Measurements from ENCODE around the gene APCDD1L.
"Not testable (repeated sequence)": the region's sequence is repeated elsewhere in the genome, so short reads cannot be mapped to it uniquely, and the experiment has no call there.

The APCDD1L gene

DNA sequence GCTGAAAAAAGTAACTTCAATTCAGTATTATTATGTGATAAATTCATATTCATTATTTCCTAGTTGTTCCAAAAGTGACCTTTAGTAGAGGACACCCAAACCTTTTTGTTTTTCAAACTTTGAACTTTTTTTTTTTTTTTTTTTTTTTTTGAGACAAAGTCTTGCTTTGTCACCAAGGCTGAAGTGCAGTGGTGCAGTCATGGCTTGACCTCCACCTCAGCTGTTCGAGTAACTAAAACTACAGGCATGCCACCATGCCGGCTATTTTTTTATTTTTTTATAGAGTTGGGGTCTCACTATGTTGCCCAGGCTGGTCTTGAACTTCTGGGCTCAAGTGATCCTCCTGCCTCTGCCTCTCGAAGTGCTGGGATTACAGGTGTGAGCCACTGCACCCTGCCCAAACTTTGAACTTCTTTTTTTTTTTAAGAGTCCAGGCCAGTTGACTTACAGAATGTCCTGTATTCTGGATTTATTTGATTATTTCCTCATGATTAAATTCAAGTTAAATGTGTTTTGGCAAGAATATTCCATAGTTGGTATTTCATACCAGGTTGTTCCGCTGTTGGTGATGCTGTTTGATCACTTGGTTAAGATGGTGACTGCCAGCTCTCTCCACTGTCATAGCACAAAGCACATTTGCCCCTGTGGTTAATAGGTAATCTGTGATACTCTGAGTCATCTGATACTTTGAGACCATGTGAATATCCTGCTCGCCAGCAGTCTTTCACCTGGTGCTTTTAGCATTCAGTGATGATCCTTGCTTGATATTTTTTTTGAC is 78.1 kb downstream of the APCDD1L start:
- no peak for DNase-seq

DNA sequence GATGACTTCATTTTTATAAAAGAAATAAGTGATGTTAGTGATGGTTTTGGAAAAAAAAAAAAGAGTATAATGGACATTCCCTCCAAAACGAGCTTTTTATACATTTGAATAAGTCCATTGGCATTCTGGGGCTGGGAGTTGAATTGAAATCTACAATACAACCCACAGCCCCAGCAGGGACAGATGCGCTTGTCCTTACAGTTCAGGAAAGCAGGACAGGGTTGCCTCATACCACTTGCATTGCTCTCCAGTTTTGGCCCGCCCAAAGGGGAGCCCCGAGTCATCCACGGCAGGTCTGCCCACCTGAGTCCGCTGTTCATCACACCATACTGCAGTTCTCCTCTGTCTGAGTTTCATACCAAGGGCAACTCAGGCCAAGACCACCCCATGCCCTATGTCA is 80.0 kb downstream of the APCDD1L start:
- no peak for DNase-seq

DNA sequence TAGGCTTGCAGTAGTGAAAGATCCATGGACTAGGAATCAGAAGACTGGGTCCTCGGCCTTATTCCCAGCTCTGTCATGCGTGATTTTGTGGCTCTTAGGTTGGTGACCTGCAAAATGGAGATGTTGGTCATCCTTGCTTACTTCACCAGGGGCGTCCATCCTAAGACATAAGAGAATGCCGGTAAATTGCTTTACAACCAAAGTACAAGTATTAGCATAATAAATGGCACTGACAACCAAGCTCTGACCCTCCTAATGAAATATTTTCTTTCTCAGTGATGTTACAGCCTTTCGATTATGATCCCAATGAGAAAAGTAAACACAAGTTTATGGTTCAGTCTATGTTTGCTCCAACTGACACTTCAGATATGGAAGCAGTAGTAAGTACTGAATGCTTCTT is 80.9 kb downstream of the APCDD1L start:
- no peak for DNase-seq

DNA sequence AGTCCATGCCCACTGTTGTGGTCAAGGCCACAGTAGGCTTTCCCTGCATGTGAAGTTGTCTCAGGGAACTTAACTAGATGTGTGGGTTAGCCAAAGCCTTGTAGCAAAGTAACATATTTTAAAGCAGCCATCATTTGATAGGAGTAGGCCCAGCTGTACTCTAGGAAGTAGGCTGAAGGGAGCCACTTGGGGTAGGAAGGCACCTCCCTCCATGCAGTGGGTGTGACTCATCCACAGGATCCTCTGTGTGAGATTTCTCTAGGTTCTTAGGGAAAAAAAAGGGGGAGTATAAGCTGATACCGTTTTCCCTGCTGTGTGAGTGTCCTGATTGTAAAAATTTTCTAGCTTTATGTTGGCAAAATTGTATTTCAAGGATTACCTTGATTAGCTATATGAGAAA is 81.4 kb downstream of the APCDD1L start:
- DNase-seq: no peak

DNA sequence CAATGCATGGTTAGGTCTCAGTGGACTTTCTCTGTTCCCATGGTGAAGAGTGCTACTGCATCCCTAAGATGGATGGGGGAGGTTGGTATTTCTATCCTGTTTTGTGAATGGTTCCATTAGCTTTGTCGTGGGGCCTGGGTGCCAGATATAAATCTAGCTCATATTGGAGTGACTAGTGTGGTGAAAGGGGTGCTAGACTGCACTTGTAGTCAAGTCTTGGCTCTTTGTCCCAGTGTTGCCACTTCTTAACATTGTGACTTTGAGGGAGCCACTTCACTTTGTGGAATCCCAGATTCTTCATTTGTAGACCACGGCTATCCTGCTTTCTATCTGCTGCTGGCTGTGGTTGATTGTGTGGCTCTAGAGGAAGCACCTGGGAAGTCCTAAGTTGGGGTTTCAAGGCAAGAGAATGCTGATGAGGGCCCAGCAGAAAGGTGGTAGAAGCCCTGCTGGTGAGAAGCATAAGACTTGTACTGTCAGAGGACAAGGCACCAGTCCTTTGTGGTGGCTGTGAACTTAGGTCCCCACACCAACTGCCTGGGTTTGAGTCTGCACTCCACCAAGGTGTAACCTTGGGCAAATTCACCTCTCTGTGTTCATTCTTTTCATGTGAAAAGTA is 82.1 kb downstream of the APCDD1L start:
- DNase-seq: no peak

DNA sequence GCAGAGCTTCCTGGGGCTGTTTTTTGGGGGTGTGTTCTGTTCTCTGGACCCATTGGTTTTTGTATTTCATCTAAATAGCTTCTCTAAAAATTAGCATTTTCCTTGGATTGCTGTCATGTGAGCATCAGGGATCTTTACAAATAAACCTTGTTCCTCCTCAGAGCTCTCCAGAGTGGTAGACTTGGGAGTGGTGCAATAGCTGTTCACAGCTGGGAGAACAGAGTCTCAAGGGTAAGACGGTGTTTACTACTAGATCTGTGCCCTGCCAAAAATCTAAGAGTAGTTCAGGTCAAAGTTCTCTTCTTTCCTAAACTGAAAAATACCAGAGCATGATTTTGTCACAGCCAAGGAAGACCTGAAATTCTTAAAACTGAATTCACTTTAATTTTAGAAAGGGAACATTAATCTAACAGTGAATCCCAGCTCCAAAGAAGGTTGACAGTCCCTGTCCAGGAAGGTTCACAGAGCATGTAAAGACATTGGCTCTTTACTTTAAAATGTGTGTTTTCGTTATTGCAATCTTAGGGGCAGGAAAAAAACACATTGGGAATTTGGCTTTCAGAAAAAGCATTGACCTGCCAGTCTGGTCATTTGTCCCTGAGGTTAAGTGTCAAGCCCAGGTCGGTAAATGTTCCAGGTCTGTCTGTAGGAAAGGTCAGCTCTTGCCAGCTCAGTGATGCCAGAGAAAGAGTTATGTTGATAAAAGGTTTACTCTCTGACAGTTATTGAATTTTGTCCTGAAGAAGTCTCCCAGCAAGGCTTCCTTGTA is 82.8 kb downstream of the APCDD1L start:
- DNase-seq: no peak

DNA sequence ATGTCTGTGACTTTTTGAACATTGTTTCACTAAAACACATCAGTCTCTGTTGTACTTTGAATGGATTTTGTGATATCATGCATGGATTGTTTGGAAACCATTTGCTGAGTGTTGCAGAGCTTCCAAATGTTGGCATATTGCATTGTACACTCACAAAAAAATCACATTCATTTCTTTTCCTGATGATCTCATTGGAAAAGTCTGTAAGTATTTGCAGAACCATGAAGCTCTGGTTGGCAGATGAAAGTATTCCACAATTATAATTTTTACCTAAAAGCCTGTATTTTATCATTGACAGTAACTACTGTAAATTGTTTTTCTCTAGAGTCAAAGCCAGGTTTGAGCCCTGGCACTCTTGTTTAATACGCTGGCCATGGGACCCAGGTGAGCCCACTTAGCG is 84.1 kb downstream of the APCDD1L start:
- DNase-seq: no peak

DNA sequence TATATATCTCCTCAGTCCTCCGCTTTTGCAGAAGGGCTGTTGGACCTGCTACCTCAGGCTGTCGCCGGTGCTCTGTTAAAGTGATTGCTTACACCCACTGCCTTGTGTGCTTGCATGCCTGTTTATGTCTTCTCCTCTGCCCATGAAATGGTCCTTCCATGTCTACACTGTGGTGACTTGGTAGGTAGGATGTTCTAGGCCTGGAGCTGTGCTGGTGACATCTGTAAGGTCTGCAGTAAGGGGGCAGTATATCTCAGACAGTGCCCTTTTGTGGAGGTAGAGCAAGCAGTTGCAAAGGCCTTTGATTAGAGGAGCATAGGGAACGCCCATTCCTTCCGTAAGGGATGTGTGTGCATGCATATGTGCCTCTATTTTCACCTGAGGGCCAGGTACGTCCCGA is 85.9 kb downstream of the APCDD1L start:
- no peak for DNase-seq

DNA sequence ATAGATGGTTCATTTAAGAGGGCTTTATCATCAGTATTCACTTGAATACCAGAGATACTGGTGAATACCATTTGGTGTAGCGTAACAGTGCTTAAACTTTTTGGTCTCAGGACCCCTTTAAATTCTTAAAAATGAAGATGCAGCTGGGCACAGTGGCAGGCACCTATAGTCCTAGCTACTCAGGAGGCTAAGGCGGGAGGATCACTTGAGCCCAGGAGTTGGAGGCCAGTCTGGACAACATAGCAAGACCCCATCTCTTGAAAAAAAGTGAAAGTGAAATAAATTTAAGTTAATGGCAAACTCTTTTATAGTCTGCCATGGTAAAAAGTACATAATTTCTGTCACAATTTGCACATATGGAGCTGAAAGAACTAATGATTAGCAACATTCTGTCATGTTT is 86.8 kb downstream of the APCDD1L start:
- no peak for DNase-seq

DNA sequence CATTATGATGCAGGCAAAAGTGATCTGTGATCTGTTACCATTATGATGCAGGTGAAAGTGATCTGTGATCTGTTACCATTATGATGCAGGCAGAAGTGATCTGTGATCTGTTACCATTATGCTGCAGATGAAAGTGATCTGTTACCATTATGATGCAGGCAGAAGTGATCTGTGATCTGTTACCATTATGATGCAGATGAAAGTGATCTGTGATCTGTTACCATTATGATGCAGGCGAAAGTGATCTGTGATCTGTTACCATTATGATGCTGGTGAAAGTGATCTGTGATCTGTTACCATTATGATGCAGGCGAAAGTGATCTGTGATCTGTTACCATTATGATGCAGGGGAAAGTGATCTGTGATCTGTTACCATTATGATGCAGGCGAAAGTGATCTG is 87.6 kb downstream of the APCDD1L start:
- DNase-seq: not testable (repeated sequence)

DNA sequence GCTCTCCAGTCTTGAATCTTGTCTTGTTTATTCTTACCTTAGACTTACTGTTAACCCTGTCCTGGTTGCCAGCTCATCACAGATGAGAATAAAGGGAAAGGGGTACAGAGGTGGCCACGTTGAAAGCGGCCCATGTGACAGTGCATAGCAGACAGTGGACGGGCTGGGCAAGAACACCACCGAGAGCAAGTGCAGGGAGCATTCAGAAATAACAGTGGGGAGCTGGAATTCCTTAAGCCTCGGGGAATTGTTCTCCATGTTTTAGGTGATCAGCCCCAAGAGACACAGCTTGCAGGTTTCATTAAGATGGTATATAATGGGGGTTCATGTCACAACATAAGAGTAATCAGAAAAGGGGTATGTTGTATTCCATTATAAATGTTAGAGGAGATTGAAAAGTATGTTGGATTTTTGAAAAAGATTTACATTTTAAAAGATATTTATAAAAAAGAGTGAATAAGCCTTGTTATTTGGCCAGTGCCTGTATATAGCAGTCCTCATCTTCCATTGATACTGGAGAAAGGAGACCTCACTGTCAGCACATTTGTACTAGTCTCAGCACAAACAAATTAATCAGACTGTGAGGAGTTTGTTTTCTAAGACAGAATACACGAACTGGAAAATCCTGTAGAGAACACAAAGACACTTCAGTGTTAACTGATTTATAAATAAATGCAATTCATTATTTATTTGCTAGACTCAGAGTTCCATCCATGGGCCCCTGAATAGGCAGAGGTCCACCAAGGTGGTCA is 90.8 kb downstream of the APCDD1L start:
- no peak for DNase-seq

DNA sequence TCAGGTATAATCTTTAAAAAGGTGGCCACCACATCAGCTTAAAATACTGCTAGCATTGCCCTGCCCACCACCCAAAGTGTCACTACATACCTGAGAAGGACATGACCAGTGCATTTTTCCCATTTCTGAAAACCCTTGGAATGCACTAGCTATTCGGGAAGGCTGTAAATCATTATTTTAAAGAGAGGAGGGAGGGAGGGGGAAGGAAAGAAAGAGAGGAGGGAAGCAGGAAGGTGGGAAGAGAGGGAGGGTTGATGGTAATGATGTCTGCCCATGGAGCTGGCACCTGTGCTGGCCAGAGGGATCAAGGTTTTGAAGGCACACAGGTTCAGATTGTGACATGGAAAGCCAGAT is 93.7 kb downstream of the APCDD1L start:
- no peak for DNase-seq

DNA sequence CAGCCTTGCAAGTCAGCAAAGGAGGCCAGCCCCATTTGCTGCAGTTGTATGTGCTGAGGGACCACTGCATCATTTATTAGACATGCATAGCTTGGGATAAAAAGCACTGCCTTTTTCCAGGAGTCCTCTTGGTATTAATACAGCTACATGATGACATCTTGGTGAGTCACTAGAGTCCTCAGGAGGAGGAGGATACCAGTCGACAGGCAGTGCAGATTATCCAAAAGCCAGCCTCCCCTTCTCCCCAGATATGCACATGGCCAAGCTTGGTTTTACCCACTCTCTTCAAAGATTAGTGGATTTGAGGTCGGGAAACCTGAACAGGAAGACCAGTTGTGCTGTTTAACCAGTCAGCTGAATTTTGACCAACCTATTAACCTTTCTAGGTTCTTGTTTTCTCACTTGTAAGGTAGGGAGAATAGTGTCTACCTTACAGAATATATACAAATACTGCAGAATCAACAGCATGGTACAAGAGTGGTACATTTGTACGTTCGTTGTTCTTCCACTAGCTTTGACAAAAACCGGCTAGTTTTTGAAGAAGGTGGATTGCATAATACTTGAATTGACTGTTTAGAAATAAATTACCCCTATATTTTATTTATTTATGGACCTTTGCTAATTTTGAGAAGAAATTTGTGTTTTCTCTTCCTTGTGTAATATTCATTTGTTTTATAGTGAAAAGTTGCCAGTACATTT is 94.3 kb downstream of the APCDD1L start:
- DNase-seq: no peak

DNA sequence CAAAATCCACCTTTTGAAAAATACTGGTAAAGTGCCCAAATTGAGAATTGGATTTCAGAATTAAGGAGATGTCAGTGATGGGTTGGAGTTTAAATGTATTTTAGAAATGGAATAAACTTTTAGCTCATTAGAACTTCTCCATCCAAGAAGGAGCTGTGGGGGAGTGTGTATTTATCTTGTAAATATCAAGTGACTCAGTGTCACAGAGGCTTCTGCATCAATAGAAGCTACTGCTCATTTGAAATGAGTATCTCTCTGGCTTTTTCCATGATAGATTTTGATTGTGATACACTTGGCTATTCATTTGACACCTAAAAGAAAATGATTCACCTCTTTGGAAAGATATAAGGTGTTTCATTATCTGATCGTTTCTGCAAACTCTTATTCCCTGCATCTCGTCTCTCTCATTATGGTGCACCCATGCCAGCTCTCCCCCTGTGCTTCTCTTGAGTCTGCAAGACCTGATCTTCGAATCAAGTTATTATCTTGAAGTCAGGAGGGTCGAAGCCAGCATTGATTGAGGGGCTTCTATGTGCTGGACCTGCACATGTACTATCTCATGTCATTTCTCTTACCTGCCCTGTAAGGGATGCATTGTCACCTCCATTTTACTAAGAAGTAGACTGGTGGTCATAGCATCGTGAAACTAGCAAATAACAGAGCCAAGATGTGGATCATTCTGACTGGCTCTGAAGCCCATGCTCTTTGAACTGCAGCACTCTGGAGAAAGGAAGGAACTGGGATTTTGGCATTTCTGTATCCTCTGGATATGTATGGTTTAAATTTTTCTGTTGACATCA is 96.0 kb downstream of the APCDD1L start:
- DNase-seq: no peak

DNA sequence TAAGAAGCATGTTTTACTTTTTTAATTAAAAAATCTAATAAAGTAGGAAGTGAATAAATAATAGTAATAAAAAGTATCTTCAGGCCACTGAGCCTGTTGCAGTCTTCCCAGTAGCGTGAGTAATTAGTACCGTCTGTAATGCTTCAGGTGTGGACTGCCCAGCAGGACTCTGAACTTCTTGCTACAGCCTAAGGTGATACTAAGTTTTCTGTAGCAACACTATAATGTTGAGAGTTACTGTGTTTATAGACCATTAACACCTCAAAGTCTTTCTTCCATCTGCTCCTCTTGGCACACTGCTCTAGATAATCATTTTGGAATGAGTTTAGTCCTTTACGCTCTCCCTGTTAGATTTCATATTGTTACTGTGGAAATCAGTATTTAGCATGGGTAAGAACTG is 97.8 kb downstream of the APCDD1L start:
- DNase-seq: no peak

DNA sequence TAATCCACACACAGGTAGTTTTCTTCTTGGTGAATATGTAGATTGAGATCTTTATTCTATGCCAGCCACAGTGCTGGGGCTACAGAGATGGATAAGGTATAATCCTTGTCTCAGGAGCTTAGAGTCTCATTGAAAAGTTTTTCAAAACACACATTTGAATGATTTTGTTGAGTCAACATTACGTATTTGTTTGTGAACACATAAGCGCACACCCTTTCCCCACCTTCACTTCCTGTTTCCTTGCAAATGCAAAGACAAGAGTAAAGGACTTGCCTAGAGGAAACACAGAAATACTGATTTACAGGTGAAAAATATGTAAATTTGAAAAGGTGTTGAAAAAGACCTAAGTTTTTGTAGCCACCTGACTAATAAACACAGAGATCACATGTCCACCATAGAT is 98.4 kb downstream of the APCDD1L start:
- DNase-seq: no peak

DNA sequence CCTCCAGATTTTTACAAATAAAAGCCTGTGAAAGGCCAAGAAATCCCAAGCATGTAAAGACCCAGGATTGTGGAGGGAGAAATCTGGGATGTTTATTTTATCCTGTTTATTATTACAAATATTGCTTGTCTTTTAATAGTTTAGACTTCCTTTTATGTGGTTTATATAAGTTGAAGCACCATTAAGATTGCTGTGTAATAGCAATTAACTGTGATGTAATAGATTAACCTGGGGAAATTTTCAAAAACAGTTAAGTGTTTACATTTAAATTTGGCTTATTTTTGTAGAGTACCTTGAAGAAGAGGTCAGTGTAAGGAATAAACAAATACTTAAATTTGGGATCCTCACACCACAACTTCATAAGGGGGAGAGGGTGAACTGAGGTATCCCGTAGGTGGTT is 99.1 kb downstream of the APCDD1L start:
- no peak for DNase-seq

DNA sequence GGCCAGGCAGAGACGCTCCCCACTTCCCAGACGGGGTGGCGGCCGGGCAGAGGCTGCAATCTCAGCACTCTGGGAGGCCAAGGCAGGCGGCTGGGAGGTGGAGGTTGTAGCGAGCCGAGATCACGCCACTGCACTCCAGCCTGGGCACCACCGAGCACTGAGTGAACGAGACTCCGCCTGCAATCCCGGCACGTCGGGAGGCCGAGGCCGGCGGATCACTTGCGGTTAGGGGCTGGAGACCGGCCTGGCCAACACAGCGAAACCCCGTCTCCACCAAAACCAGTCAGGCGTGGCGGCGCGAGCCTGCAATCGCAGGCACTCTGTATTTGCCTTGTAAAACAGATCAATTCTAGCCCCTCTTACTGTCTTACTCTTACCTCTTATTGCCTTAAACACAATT is 100.4 kb downstream of the APCDD1L start:
- not testable (repeated sequence) for DNase-seq

DNA sequence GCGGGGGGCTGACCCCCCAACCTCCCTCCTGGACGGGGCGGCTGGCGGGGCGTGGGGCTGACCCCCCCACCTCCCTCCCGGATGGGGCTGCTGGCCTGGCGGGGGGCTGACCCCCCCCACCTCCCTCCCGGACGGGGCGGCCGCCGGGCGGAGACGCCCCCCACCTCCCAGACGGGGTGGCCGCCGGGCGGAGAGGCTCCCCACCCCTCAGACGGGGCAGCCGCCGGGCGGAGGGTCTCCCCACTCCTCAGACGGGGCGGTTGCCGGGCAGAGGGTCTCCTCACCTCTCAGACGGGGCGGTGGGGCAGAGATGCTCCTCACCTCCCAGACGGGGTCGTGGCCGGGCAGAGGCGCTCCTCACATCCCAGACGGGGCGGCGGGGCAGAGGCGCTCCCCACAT is 101.0 kb downstream of the APCDD1L start:
- DNase-seq: not testable (repeated sequence)
